CD4-positive, alpha-beta T cell treated with Interferon alpha-2 for 1 hour (primary cell): ENCODE results near the gene THY1.

Experiments used
- DNase-seq, 2 donors: peaks; one replicate each; pipeline ENCODE4 v3.0.0-alpha.2; 2020 to 2022

Gene THY1

DNA sequence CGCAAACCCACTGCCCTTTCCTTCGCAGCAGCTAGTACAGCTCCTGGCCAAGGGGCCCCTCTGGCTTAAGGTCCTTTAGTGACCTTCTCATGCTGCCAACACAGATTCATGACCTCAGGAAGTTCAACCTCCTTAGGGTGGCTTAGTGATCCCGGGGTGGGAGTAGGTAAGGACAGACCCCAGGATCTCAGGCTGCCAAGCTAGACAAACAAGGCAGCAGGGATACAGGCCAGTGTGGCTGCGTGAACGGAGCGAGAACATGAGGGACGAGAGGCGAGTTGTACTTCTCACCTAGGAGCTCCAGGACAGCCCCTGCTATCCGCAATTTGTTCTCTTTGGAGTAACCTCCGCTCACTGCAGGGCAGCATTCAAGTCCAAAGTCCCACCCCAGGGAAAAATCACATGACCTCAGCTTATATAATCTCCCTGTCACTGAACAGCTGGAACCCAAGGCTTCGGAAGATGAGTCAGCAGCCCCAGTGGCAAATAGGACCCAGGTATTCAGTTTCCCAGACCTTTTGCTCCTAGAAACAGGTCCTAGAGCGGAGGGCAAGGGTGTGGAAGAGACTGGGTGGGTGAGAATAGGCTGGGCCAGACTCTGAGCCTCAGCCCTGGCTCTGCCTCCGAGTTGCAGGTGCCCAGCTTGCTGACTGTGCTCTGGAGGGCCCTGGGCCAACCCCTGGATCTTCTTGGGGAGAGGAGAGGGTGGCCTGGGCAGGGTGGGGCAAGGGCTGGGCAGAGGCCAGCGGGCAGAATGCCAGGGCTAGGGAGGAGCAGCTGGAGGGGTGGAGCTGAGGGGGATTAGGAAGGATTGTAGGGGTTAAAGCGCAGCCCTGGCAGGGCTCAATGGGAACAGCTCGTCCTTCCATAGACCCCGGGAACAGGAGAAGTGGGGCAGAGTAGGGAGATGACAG, 54.6 kb downstream of the THY1 start:
- DNase-seq, result no peak

DNA sequence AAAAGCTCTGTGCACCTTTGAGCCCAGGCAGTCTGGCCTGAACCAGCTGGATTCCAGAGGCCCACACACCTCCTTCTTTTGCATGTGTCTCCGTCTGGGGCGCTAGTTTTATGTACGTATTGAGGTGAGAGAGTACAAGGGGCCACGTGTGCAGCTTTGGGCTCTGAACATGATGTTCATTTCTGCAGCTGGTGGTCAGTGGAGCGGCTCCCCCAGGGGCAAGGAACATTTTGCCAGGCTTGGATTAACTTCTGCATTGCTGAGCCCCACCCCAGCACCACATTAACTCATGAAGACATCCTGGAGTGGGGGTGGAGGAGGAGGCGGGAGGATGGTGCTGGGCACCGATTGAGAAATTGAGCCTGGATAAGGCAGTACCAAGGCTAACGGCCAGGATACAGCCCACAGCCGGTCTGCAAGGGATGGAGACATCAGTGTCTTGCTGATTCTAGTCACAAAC, 55.3 kb downstream of the THY1 start:
- no peak for DNase-seq
